Measurements from ENCODE around the gene DBP. TPM values are rescaled to one million over a fixed set of nuclear protein-coding genes. Genes with fewer than 3 reads are reported as not detected.

Gene DBP
- total RNA-seq, 1 donor from 2014 or later, result 2.9 TPM

DNA sequence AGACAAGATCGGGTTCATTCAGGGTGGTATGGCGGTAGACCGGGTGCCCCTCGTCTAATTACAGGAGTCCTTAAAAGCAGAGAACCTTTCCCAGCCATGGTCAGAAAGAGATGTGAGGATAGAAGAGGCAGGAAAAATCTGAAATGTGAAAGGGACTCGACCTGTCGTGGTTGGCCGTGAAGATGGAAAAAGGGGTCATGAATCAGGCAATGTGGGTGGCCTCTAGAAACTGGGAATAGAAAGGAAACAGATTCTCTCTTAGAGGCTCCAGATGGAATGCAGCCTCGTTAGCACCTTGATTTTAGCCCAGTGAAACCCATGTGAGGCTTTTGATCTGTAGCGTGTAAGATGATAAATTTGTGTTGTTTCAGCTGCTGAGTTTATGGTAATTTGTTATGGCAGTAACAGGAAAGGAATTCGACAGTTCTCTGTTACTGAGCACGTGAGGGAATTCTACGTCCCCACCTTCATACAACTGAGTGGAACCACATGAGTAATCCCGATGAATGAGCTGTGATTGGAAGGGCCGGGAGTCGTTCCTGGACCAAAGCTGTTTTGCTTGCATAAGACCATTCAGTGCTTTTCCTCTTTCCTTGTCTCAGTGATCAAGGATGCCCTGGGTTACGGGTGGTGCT lies 19.8 kb upstream of the DBP start:
- Mint-ChIP-seq H3K27me3 (ENCODE audit: unreplicated experiment) (peaks cover 6% of the 10 kb centered on the region), H3K4me1 (ENCODE audit: low read depth, unreplicated experiment) (peaks cover 3% of the 10 kb centered on the region), H3K36me3 (ENCODE audit: unreplicated experiment) (no peaks in the 10 kb centered on the region), H3K27ac (ENCODE audit: unreplicated experiment) (no peak overlapping the region), H3K9me3 (ENCODE audit: unreplicated experiment) (peaks cover 1% of the 10 kb centered on the region), H3K4me3 (ENCODE audit: unreplicated experiment) (no peak overlapping the region)
- TF ChIP-seq, protein P1, sequence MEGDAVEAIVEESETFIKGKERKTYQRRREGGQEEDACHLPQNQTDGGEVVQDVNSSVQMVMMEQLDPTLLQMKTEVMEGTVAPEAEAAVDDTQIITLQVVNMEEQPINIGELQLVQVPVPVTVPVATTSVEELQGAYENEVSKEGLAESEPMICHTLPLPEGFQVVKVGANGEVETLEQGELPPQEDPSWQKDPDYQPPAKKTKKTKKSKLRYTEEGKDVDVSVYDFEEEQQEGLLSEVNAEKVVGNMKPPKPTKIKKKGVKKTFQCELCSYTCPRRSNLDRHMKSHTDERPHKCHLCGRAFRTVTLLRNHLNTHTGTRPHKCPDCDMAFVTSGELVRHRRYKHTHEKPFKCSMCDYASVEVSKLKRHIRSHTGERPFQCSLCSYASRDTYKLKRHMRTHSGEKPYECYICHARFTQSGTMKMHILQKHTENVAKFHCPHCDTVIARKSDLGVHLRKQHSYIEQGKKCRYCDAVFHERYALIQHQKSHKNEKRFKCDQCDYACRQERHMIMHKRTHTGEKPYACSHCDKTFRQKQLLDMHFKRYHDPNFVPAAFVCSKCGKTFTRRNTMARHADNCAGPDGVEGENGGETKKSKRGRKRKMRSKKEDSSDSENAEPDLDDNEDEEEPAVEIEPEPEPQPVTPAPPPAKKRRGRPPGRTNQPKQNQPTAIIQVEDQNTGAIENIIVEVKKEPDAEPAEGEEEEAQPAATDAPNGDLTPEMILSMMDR (IDR thresholded peaks at IDR 0.05; ENCODE audit: partially characterized antibody, unreplicated experiment), result no peak
- no peak for DNase-seq

DNA sequence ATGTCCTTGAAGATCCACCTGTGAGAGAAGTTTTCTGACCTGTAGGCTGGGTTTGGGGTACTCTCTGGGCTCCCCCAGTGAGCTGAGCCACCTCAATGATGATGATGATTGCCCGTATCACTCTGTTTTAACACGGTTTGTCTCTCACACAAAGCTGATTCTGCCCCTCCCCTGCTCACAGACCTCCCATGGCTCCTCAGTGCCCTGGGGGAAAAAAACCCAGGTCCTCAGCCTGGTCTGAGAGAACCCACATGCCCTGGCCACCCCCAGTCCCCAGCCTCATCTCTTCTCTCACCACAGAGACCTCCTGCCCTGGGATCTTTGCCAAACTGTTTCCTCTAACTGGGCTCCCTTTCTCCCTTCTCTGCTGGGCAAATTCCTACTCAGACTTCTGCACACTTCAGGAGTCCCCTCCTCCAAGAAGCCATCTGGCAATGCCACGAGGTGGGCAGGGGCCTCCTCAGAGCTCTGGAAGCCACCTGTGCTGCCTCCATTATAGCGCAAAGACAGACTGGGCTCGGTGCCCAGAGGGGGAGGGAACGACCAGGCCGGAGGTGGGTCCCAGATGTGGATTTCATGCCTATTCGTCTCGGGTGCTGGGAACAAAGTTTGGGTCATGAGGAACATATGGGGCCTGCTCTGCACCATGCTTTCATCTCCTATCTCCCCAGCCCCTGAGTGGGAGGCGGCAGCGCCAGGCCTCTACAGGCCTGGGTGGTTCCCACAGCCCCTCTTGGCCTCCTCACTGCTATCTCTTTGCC lies 17.3 kb upstream of the DBP start:
- Mint-ChIP-seq H3K27ac (ENCODE audit: unreplicated experiment) (peak overlapping the region; percentile 76), H3K4me1 (ENCODE audit: low read depth, unreplicated experiment) (peaks cover 3% of the 10 kb centered on the region), H3K4me3 (ENCODE audit: unreplicated experiment) (no peak overlapping the region), H3K36me3 (ENCODE audit: unreplicated experiment) (no peaks in the 10 kb centered on the region), H3K9me3 (ENCODE audit: unreplicated experiment) (peaks cover 1% of the 10 kb centered on the region), H3K27me3 (ENCODE audit: unreplicated experiment) (peaks cover 6% of the 10 kb centered on the region)
- no peak for DNase-seq
- TF ChIP-seq, protein P1 (IDR thresholded peaks at IDR 0.05; ENCODE audit: partially characterized antibody, unreplicated experiment), result no peak

DNA sequence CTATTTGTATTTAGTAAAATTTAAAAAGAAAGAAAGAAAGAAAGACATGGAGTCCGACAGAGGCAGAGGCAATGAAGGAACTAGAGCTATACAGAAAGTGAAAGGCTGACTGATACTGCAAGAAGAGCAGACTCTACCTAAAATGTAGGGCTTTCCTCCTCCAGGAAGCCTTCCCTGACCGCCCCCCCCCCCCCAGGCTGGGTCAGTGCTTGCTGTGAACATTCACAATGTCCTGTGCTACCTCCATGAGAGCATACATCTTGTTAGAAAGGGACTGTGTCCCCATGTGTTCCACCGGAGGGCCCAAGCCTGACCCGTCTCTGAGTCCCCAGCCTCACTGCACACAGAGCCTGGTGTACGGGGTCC lies 14.5 kb upstream of the DBP start:
- peaks cover 3% of the 10 kb centered on the region for H3K9me3 Mint-ChIP-seq (ENCODE audit: unreplicated experiment)
- H3K27me3 Mint-ChIP-seq (ENCODE audit: unreplicated experiment), result peaks cover 5% of the 10 kb centered on the region
- H3K4me1 Mint-ChIP-seq (ENCODE audit: low read depth, unreplicated experiment), result peaks cover 2% of the 10 kb centered on the region
- no peak for DNase-seq
- TF ChIP-seq, protein P1 (IDR thresholded peaks at IDR 0.05; ENCODE audit: partially characterized antibody, unreplicated experiment), result no peak
- no peak overlapping the region for H3K4me3 Mint-ChIP-seq (ENCODE audit: unreplicated experiment)
- no peaks in the 10 kb centered on the region for H3K36me3 Mint-ChIP-seq (ENCODE audit: unreplicated experiment)
- H3K27ac Mint-ChIP-seq (ENCODE audit: unreplicated experiment), result no peak overlapping the region

DNA sequence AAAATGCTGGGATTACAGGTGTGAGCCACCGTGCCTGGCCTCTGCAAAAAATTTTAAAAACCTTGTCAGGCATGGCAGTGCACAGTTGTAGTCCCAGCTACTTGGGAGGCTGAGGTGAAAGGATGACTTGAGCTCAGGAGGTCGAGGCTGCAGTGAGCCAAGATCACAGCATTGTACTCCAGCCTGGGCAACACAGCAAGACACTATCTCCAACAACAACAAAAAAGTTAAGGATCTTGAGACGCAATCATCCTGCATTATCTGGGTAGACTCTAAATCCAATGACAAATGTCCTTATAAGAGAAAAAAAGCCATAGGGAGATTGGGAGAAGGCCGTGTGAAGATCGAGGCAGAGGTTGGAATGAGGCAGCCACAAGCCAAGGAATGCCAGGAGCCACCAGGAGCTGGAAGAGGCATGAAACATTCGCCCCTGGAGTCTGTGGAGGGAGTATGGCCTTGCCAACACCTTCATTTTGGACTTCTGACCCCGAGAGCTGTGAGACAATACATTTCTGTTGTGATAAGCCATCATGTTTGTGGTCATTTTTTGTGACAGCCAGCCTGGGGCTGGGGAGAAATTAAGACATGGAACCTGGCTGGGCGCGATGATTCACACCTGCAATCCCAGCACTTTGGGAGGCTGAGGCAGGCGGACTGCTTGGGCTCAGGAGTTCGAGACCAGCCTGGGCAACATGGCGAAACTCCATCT lies 13.9 kb upstream of the DBP start:
- Mint-ChIP-seq H3K9me3 (ENCODE audit: unreplicated experiment) (peaks cover 3% of the 10 kb centered on the region), H3K4me3 (ENCODE audit: unreplicated experiment) (no peak overlapping the region), H3K27ac (ENCODE audit: unreplicated experiment) (no peak overlapping the region), H3K36me3 (ENCODE audit: unreplicated experiment) (no peaks in the 10 kb centered on the region), H3K27me3 (ENCODE audit: unreplicated experiment) (peaks cover 5% of the 10 kb centered on the region), H3K4me1 (ENCODE audit: low read depth, unreplicated experiment) (peaks cover 2% of the 10 kb centered on the region)
- TF ChIP-seq, protein P1 (IDR thresholded peaks at IDR 0.05; ENCODE audit: partially characterized antibody, unreplicated experiment), result no peak
- no peak for DNase-seq
